HG03159 (cell line): Measurements from ENCODE around the gene JDP2.
"Not testable (repeated sequence)": the region's sequence is repeated elsewhere in the genome, so short reads cannot be mapped to it uniquely, and the experiment has no call there.

Source experiments
- ATAC-seq: cut with Tn5 transposase; IDR thresholded peaks from one replicate; pipeline ENCODE4 v1.9.1; 2021; ENCODE audit warnings: mild to moderate bottlenecking, moderate library complexity; ENCODE audit not compliant: unreplicated experiment

The JDP2 gene

GRCh38 chr14:75427482-75428229 lies at the start of gene JDP2:
JDP2 (plus strand) TSS chr14:75428022; CDS start chr14:75437921, 9,899 bp downstream.
- no peak for ATAC-seq

- no peak for ATAC-seq
Measured at GRCh38 chr14:75379246-75379929, 48.4 kb upstream of the JDP2 start.

GRCh38 chr14:75379930-75380270 lies 47.9 kb upstream of the JDP2 start:
- no peak for ATAC-seq

GRCh38 chr14:75380656-75381055 lies 47.2 kb upstream of the JDP2 start:
- ATAC-seq: no peak

GRCh38 chr14:75381642-75382041 lies 46.2 kb upstream of the JDP2 start:
- no peak for ATAC-seq

- not testable (repeated sequence) for ATAC-seq
Measured at GRCh38 chr14:75383219-75383618, 44.6 kb upstream of the JDP2 start.

- ATAC-seq: no peak
Measured at GRCh38 chr14:75383721-75384120, 44.1 kb upstream of the JDP2 start.

- no peak for ATAC-seq
Measured at GRCh38 chr14:75389679-75390078, 38.1 kb upstream of the JDP2 start.

GRCh38 chr14:75390183-75390582 lies 37.6 kb upstream of the JDP2 start:
- ATAC-seq: no peak

- no peak for ATAC-seq
Measured at GRCh38 chr14:75391953-75392352, 35.9 kb upstream of the JDP2 start.

- no peak for ATAC-seq
Measured at GRCh38 chr14:75392686-75393641, 34.9 kb upstream of the JDP2 start.

GRCh38 chr14:75393794-75394193 lies 34.0 kb upstream of the JDP2 start:
- ATAC-seq: no peak

GRCh38 chr14:75395862-75396261 lies 32.0 kb upstream of the JDP2 start:
- ATAC-seq: no peak

GRCh38 chr14:75399321-75399720 lies 28.5 kb upstream of the JDP2 start:
- no peak for ATAC-seq

GRCh38 chr14:75399843-75400775 lies 27.7 kb upstream of the JDP2 start:
- ATAC-seq: no peak

- ATAC-seq: no peak
Measured at GRCh38 chr14:75401361-75401760, 26.5 kb upstream of the JDP2 start.

GRCh38 chr14:75402867-75403413 lies 24.9 kb upstream of the JDP2 start:
- no peak for ATAC-seq

GRCh38 chr14:75404847-75405246 lies 23.0 kb upstream of the JDP2 start:
- ATAC-seq: no peak

GRCh38 chr14:75406102-75406501 lies 21.7 kb upstream of the JDP2 start:
- ATAC-seq: no peak

- no peak for ATAC-seq
Measured at GRCh38 chr14:75406856-75407255, 21.0 kb upstream of the JDP2 start.
